BJ (cell line): ENCODE data around the gene PPP1CA. TPM values are rescaled to one million over a fixed set of nuclear protein-coding genes. Genes with fewer than 3 reads are reported as not detected.

Source experiments
- CTCF ChIA-PET: fragments of 350-600 bp; formaldehyde crosslinking; extraction: SDS; loops from one replicate; lab custom pipeline; 2021; ENCODE audit warnings: antibody characterized with exemption, inconsistent platforms; lab: Yijun Ruan, JAX
- POLR2A ChIA-PET: fragments of 300-600 bp; sonication (Branson Sonifier 250); formaldehyde crosslinking; extraction: SDS; loops from one replicate; lab custom pipeline; 2021; ENCODE audit warnings: antibody characterized with exemption; lab: Charles Lee
- DNase-seq: peaks from one replicate; pipeline ENCODE4 v3.0.0-alpha.2; 2011; ENCODE audit warnings: low read depth
- H3K27me3 ChIP-seq: 2 replicates; pipeline ENCODE4 v1.6.0; 2011; ENCODE audit warnings: low read length; ENCODE audit not compliant: control insufficient read depth, insufficient read depth
- H3K36me3 ChIP-seq: 2 replicates; pipeline ENCODE4 v1.5.1; 2011; ENCODE audit warnings: low read length; ENCODE audit not compliant: control insufficient read depth, insufficient read depth
- H3K4me3 ChIP-seq: 2 replicates; pipeline ENCODE4 v1.5.1; 2011; ENCODE audit warnings: low read depth, mild to moderate bottlenecking, control low read depth, low read length
- polyA minus RNA-seq: library from RNA; depleted of rRNA, polyadenylated mRNA; stranded (reverse); fragments of >200 nt; gene quantifications from 2 replicates; pipeline ENCODE4 v1.2.3, GENCODE V29; 2011; rRNA and poly(A)+ RNA removed
- polyA plus RNA-seq: library from polyadenylated mRNA; depleted of rRNA; stranded (reverse); fragments of >200 nt; gene quantifications from 2 replicates; pipeline ENCODE4 v1.2.3, GENCODE V29; 2011; rRNA removed
- TF ChIP-seq, protein P1 (sequence below): IDR thresholded peaks from 2 replicates; pipeline ENCODE4 v1.5.1; 2011; ENCODE audit warnings: low read depth, mild to moderate bottlenecking, control low read depth, inconsistent platforms, low read length, moderate library complexity; ENCODE audit not compliant: insufficient read depth

The PPP1CA gene
- 146 and 233 TPM in 2 replicates for polyA plus RNA-seq
- 104 and 141 TPM in 2 replicates for polyA minus RNA-seq

DNA sequence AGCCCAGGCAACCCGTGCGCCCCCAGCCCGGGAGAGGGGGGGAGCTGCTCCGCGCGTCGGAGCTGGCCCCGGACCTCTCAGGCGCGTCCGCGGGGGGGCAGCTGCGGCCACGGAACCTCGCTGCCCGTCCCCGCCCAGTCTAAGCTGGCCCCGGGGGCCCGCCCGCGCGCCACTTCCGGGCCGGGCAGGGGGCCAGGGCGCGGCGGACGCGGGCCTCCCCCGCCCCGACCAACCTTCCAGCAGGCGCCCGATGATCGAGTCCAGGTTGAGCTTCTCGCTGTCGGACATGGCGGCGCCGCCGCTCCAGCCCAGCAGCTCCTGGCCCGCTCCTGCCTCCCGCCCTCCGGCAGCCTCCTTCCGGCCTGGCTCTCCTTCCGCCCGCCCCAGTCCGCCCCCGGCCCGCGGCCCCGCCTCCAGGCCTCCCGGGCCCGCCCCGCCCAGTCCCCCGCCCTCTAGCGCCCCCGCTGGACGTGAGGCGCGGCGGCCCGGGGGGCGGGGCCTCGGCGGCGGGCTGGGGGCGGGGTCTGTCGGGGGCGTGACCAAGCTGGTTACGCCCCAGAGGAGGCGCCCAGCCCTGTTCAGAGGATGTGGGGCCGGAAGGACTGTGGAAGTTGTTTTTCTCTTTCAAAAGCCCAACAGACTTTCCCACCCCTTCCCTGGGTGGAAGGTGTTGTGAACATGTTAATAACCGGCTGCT is at the start of gene PPP1CA:
Gene PPP1CA (minus strand): TSS at position 364 of the 697 bp plus-strand sequence. CDS start 76 bp downstream, at position 288.
- Histone ChIP-seq H3K27me3 (no peaks in the 10 kb centered on the region), H3K36me3 (peaks cover 24% of the 10 kb centered on the region), H3K4me3 (peak within 1 kb of the TSS; percentile 98)
- DNase-seq, result peak; percentile 27
- POLR2A ChIA-PET, result interaction anchor here (0.5 to 1.5 kb wide), 4 partner anchors 10 to 66 kb away, joined by 3 to 29 read pairs (median 16); partner anchors contain the start of genes CLCF1 and RAD9A
- TF ChIP-seq, protein P1, sequence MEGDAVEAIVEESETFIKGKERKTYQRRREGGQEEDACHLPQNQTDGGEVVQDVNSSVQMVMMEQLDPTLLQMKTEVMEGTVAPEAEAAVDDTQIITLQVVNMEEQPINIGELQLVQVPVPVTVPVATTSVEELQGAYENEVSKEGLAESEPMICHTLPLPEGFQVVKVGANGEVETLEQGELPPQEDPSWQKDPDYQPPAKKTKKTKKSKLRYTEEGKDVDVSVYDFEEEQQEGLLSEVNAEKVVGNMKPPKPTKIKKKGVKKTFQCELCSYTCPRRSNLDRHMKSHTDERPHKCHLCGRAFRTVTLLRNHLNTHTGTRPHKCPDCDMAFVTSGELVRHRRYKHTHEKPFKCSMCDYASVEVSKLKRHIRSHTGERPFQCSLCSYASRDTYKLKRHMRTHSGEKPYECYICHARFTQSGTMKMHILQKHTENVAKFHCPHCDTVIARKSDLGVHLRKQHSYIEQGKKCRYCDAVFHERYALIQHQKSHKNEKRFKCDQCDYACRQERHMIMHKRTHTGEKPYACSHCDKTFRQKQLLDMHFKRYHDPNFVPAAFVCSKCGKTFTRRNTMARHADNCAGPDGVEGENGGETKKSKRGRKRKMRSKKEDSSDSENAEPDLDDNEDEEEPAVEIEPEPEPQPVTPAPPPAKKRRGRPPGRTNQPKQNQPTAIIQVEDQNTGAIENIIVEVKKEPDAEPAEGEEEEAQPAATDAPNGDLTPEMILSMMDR, result 0 out of 2 replicates have a peak, but pooled peaks have one; percentile 7
- CTCF ChIA-PET, result interaction anchor here (0.8 to 2.7 kb wide), 26 partner anchors 10 to 113 kb away, joined by 3 to 16 read pairs (median 4); partner anchors contain the start of genes CLCF1, CORO1B, PITPNM1 and RAD9A

DNA sequence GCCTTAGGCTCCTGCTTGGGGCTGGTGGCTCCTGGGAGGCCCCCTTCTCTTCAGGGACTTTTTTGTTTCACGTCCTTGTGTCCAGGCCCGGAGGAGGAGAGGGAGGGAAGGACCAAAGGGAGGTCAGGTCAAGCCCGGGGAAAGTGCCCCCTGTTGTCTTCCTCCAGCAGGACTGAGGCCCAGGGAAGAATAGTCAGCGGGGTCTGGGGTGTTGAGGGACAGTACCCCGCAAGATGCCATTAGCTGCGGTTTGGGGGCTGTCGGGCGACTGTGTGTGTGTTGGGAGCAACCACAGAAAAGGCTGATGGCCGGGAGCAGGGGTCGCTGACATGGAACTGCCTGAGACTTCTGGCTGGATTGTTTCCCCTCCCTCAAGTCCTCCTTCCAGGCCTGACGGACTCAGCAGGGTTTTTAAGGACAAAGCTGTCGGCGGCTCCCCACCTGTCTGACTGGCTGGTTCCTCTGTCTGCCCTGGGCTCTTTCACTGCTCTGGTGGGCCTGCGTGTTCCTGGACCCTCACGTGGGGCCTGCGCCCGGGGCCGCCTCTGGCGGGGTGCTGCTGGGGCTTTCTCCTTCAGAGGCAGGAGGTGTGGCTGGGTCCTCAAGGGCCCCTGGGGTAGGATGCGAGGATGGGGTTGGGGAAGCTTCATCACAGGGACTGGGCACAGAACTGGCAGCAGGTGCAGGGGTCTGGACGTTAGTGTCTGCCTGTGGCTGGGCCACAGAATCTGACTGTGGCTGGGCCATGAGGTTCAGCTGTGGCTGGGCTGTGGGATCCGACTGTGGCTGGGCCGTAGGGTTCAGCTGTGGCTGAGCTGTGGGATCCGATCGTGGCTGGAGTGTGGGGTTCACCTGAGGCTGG is 49.4 kb upstream of the PPP1CA start:
- CTCF ChIA-PET, result interaction anchor here (1.4 to 1.7 kb wide), 2 partner anchors 23 to 49 kb away, joined by 3 to 6 read pairs; partner anchors contain the start of genes PPP1CA and RPS6KB2
- POLR2A ChIA-PET, result no interaction called here
- DNase-seq, result no peak
- TF ChIP-seq, protein P1, result no peak
- H3K27me3 ChIP-seq, result no peaks in the 10 kb centered on the region
- H3K4me3 ChIP-seq, result no peak overlapping the region
- no peaks in the 10 kb centered on the region for H3K36me3 ChIP-seq

DNA sequence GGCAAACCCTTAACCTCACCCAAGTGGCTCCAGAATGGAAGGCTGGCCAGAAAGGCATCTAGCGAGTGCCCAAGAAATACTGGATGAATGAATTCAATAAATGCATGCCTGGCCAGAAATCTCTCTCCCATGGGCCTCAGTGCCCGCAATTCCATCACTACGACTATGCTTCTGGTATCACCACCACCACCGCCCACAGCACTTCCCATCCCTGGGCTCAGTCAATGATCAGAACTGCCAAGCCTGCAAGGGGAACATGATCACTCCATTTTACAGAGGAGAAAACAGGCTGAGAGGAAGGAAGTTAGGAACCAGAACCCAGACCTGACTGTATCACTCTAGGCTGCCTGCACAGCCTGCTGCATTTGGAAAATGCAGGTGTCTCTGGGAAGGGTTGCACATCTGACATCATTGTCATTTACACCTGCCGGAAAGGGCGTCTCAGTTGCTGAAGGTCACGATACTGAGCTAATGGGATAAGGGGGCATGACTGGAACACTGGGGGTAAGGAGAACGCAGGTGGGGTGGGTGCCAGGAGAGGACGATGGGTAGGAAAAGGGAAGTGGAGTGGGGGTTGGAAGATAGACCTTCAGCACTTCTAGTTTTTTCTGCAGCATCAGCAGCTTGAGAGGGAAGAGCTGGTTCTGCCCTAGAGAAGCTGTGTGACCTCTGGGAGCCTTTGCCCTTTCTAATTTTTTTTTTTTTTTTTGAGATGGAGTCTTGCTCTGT is 47.6 kb upstream of the PPP1CA start:
- DNase-seq, result no peak
- CTCF ChIA-PET, result no interaction called here
- Histone ChIP-seq H3K36me3 (no peaks in the 10 kb centered on the region), H3K4me3 (no peak overlapping the region), H3K27me3 (no peaks in the 10 kb centered on the region)
- TF ChIP-seq, protein P1, result no peak
- POLR2A ChIA-PET, result no interaction called here

DNA sequence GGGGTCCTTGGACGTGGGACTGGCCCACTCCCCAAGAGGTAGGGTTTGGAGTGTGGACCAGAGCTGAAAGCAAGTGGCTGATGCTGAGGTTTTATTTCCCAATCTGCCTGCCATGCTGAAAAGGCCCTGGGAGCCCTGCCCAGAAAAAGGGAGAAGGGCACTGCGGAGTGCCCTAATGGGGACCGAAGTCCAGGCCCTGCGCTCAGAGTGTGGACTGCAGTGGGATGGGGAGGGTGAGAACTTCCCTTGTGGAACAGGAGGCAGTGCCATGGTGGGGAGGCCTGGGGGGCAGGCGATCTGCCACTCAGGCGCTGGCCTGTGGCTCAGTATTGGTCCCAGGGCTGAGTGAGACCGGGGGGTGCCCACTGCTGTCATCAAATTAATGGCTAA is 46.6 kb upstream of the PPP1CA start:
- Histone ChIP-seq H3K27me3 (no peaks in the 10 kb centered on the region), H3K4me3 (no peak overlapping the region), H3K36me3 (no peaks in the 10 kb centered on the region)
- ChIA-PET CTCF (no interaction called here), POLR2A (no interaction called here)
- no peak for DNase-seq
- TF ChIP-seq, protein P1, result no peak
